Thyroid gland (tissue), 4 donors: ENCODE results near the gene ROCK2.

Experiments
- POLR2A ChIP-seq, 2 donors: fragments of 450-650 bp; IDR thresholded peaks; one replicate each; pipeline ENCODE4 v1.6.1; 2017; ENCODE audit warnings: antibody characterized with exemption in 2 of 2, mild to moderate bottlenecking in 2 of 2, moderate library complexity in 1 of 2
- TF ChIP-seq, protein P1 (sequence below), 6 experiments: fragments of 200-600 bp in 3 of 6; fragments of 450-650 bp in 3 of 6; sonication (generic) in 3 of 6; IDR thresholded peaks; one replicate each; pipeline ENCODE4 v1.5.1; 2016 to 2019; ENCODE audit warnings: antibody characterized with exemption in 6 of 6, mild to moderate bottlenecking in 2 of 6, inconsistent platforms in 1 of 6, moderate library complexity in 1 of 6

GRCh38 chr2:11208083-11208482 is 136.4 kb downstream of the ROCK2 start:
- no peak for TF ChIP-seq POLR2A (IDR thresholded peaks at IDR 0.05)
- TF ChIP-seq, protein P1, sequence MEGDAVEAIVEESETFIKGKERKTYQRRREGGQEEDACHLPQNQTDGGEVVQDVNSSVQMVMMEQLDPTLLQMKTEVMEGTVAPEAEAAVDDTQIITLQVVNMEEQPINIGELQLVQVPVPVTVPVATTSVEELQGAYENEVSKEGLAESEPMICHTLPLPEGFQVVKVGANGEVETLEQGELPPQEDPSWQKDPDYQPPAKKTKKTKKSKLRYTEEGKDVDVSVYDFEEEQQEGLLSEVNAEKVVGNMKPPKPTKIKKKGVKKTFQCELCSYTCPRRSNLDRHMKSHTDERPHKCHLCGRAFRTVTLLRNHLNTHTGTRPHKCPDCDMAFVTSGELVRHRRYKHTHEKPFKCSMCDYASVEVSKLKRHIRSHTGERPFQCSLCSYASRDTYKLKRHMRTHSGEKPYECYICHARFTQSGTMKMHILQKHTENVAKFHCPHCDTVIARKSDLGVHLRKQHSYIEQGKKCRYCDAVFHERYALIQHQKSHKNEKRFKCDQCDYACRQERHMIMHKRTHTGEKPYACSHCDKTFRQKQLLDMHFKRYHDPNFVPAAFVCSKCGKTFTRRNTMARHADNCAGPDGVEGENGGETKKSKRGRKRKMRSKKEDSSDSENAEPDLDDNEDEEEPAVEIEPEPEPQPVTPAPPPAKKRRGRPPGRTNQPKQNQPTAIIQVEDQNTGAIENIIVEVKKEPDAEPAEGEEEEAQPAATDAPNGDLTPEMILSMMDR (IDR thresholded peaks at IDR 0.05), result no peak
